ENCODE results near the gene ACTL10. TPM values are rescaled to one million over a fixed set of nuclear protein-coding genes. Genes with fewer than 3 reads are reported as not detected.

Gene ACTL10
- total RNA-seq, 1 donor from 2014 or later, result 1.1 TPM

GRCh38 chr20:33627577-33628216, 39.0 kb upstream of the ACTL10 start:
- no peaks in the 10 kb centered on the region for H3K4me1 ChIP-seq (ENCODE audit: insufficient read depth, low read length)
- H3K9me3 ChIP-seq (ENCODE audit: insufficient read depth, low read depth, low read length), result no peaks in the 10 kb centered on the region
- H3K9ac ChIP-seq (ENCODE audit: low read length), result no peak overlapping the region
- no peak overlapping the region for H2AFZ ChIP-seq (ENCODE audit: low read depth, low read length)
- Mint-ChIP-seq H3K36me3 (ENCODE audit: low read depth, unreplicated experiment) (peaks cover 40% of the 10 kb centered on the region), H3K9me3 (ENCODE audit: unreplicated experiment) (no peaks in the 10 kb centered on the region), H3K27ac (ENCODE audit: unreplicated experiment) (no peak overlapping the region), H3K4me1 (ENCODE audit: low read depth, unreplicated experiment) (peaks cover 7% of the 10 kb centered on the region), H3K4me3 (ENCODE audit: unreplicated experiment) (no peak overlapping the region), H3K27me3 (ENCODE audit: low read depth, unreplicated experiment) (no peaks in the 10 kb centered on the region)
- no peak for FAIRE-seq
- TF ChIP-seq, protein P1, sequence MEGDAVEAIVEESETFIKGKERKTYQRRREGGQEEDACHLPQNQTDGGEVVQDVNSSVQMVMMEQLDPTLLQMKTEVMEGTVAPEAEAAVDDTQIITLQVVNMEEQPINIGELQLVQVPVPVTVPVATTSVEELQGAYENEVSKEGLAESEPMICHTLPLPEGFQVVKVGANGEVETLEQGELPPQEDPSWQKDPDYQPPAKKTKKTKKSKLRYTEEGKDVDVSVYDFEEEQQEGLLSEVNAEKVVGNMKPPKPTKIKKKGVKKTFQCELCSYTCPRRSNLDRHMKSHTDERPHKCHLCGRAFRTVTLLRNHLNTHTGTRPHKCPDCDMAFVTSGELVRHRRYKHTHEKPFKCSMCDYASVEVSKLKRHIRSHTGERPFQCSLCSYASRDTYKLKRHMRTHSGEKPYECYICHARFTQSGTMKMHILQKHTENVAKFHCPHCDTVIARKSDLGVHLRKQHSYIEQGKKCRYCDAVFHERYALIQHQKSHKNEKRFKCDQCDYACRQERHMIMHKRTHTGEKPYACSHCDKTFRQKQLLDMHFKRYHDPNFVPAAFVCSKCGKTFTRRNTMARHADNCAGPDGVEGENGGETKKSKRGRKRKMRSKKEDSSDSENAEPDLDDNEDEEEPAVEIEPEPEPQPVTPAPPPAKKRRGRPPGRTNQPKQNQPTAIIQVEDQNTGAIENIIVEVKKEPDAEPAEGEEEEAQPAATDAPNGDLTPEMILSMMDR (IDR thresholded peaks at IDR 0.05; ENCODE audit: insufficient read depth, low read depth, low read length), result no peak
- no peak for TF ChIP-seq EZH2 (IDR thresholded peaks at IDR 0.05; ENCODE audit: insufficient read depth, low read length)
- DNase-seq (ENCODE audit: low read depth), result no peak
- no peaks in the 10 kb centered on the region for H3K79me2 ChIP-seq (ENCODE audit: insufficient read depth, low read length)
- peaks cover 5% of the 10 kb centered on the region for H3K36me3 ChIP-seq (ENCODE audit: insufficient read depth, low read length)
- H4K20me1 ChIP-seq (ENCODE audit: insufficient read depth, low read length), result no peaks in the 10 kb centered on the region
- no peak overlapping the region for H3K27ac ChIP-seq (ENCODE audit: low read depth, low read length)
- no peak overlapping the region for H3K4me2 ChIP-seq (ENCODE audit: low read length)
- H3K4me3 ChIP-seq (ENCODE audit: insufficient read depth, low read depth, low read length), result no peak overlapping the region
- no peaks in the 10 kb centered on the region for H3K27me3 ChIP-seq (ENCODE audit: insufficient read depth, low read length)

- Mint-ChIP-seq H3K36me3 (ENCODE audit: low read depth, unreplicated experiment) (peaks cover 32% of the 10 kb centered on the region), H3K27me3 (ENCODE audit: low read depth, unreplicated experiment) (no peaks in the 10 kb centered on the region), H3K9me3 (ENCODE audit: unreplicated experiment) (no peaks in the 10 kb centered on the region), H3K4me3 (ENCODE audit: unreplicated experiment) (no peak overlapping the region), H3K4me1 (ENCODE audit: low read depth, unreplicated experiment) (peaks cover 5% of the 10 kb centered on the region), H3K27ac (ENCODE audit: unreplicated experiment) (no peak overlapping the region)
- no peak for FAIRE-seq
- TF ChIP-seq, protein P1 (IDR thresholded peaks at IDR 0.05; ENCODE audit: insufficient read depth, low read depth, low read length), result no peak
- no peak for TF ChIP-seq EZH2 (IDR thresholded peaks at IDR 0.05; ENCODE audit: insufficient read depth, low read length)
- Histone ChIP-seq H3K4me2 (ENCODE audit: low read length) (no peak overlapping the region), H4K20me1 (ENCODE audit: insufficient read depth, low read length) (no peaks in the 10 kb centered on the region), H3K9ac (ENCODE audit: low read length) (no peak overlapping the region), H3K27me3 (ENCODE audit: insufficient read depth, low read length) (no peaks in the 10 kb centered on the region), H3K79me2 (ENCODE audit: insufficient read depth, low read length) (no peaks in the 10 kb centered on the region), H2AFZ (ENCODE audit: low read depth, low read length) (no peak overlapping the region), H3K27ac (ENCODE audit: low read depth, low read length) (no peak overlapping the region), H3K9me3 (ENCODE audit: insufficient read depth, low read depth, low read length) (no peaks in the 10 kb centered on the region), H3K4me1 (ENCODE audit: insufficient read depth, low read length) (no peaks in the 10 kb centered on the region), H3K4me3 (ENCODE audit: insufficient read depth, low read depth, low read length) (no peak overlapping the region), H3K36me3 (ENCODE audit: insufficient read depth, low read length) (peaks cover 5% of the 10 kb centered on the region)
- DNase-seq (ENCODE audit: low read depth), result no peak
Measured at GRCh38 chr20:33629533-33629932, 37.2 kb upstream of the ACTL10 start.

DNA sequence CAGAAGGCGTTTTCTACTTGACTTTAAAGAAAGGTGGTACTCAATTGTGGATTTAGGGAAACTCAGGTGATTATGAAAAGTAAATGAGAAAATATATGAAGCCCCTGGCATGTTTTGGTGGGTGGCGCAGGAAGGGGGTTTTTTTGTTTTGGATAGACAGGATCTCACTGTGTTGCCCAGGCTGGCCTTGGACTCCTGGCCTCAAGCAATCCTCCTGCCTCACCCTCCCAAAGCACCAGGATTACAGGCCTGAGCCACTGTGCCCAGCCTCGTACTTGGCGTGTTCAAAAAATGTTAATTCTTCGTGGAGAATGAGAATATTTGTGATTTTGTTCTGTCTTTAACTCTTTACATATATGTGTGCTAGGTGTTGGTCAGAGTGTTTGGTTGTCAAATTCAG, 36.8 kb upstream of the ACTL10 start:
- no peak overlapping the region for H3K4me3 Mint-ChIP-seq (ENCODE audit: unreplicated experiment)
- H3K36me3 ChIP-seq (ENCODE audit: insufficient read depth, low read length), result peaks cover 5% of the 10 kb centered on the region
- no peaks in the 10 kb centered on the region for H3K79me2 ChIP-seq (ENCODE audit: insufficient read depth, low read length)
- no peaks in the 10 kb centered on the region for H3K9me3 Mint-ChIP-seq (ENCODE audit: unreplicated experiment)
- DNase-seq (ENCODE audit: low read depth) (no peak), FAIRE-seq (no peak)
- no peak overlapping the region for H2AFZ ChIP-seq (ENCODE audit: low read depth, low read length)
- H3K27ac Mint-ChIP-seq (ENCODE audit: unreplicated experiment), result no peak overlapping the region
- H3K9ac ChIP-seq (ENCODE audit: low read length), result no peak overlapping the region
- no peaks in the 10 kb centered on the region for H3K9me3 ChIP-seq (ENCODE audit: insufficient read depth, low read depth, low read length)
- H3K4me3 ChIP-seq (ENCODE audit: insufficient read depth, low read depth, low read length), result no peak overlapping the region
- no peaks in the 10 kb centered on the region for H3K27me3 Mint-ChIP-seq (ENCODE audit: low read depth, unreplicated experiment)
- peaks cover 29% of the 10 kb centered on the region for H3K36me3 Mint-ChIP-seq (ENCODE audit: low read depth, unreplicated experiment)
- no peaks in the 10 kb centered on the region for H3K27me3 ChIP-seq (ENCODE audit: insufficient read depth, low read length)
- no peak overlapping the region for H3K4me2 ChIP-seq (ENCODE audit: low read length)
- peaks cover 5% of the 10 kb centered on the region for H3K4me1 Mint-ChIP-seq (ENCODE audit: low read depth, unreplicated experiment)
- H3K4me1 ChIP-seq (ENCODE audit: insufficient read depth, low read length), result no peaks in the 10 kb centered on the region
- H4K20me1 ChIP-seq (ENCODE audit: insufficient read depth, low read length), result no peaks in the 10 kb centered on the region
- TF ChIP-seq EZH2 (IDR thresholded peaks at IDR 0.05; ENCODE audit: insufficient read depth, low read length), result no peak
- TF ChIP-seq, protein P1 (IDR thresholded peaks at IDR 0.05; ENCODE audit: insufficient read depth, low read depth, low read length), result no peak
- H3K27ac ChIP-seq (ENCODE audit: low read depth, low read length), result no peak overlapping the region

All from astrocyte (in vitro differentiated cells and primary cell).